ENCODE measurements around the gene SERPINA1. TPM values are rescaled to one million over a fixed set of nuclear protein-coding genes. Genes with fewer than 3 reads are reported as not detected.

The SERPINA1 gene
- total and polyA plus RNA-seq, 2 of the 13 experiments (the other 11 are each of a cell fraction or from before 2014, with no cell fraction given) = 3,266 to 11,015 TPM

DNA sequence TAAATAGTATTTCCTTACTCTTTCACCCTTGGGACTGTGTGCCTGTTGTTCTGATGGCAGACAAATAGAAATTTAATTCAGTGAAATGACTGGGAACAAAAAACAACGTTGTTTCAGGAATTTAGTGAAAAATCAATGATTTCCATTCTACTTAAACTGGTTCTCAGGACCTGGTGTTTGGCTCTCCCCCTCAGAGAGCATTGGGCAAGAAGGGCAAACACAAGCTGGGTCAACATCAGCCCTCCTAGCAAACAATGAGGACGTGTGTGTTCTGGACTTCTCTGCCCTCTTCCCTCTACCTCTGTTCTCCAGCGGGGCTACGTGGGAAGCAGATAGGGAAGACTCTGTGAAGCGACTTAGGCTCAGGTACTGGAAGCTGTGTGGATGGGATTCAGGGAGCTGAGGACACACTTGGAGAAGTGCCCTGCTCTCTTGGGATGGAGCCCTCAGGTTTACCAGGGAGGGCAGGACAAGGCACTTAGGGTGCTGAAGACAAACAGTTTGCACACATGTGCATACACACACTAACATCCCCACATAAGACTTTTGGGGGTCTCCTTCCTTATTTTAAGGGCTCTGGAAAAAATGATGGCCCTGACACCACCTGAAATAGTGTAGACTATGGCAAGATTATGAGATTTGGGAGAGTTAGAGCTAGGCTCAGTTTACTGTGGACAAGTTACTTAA, 7.6 kb upstream of the SERPINA1 start (continued):
- TF ChIP-seq, protein P1, sequence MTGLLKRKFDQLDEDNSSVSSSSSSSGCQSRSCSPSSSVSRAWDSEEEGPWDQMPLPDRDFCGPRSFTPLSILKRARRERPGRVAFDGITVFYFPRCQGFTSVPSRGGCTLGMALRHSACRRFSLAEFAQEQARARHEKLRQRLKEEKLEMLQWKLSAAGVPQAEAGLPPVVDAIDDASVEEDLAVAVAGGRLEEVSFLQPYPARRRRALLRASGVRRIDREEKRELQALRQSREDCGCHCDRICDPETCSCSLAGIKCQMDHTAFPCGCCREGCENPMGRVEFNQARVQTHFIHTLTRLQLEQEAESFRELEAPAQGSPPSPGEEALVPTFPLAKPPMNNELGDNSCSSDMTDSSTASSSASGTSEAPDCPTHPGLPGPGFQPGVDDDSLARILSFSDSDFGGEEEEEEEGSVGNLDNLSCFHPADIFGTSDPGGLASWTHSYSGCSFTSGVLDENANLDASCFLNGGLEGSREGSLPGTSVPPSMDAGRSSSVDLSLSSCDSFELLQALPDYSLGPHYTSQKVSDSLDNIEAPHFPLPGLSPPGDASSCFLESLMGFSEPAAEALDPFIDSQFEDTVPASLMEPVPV (CRISPR knock-in tag; IDR thresholded peaks at IDR 0.05) = peak; percentile 72; the same call in 1 of the 2 replicates
- TF ChIP-seq MIXL1 (CRISPR knock-in tag; IDR thresholded peaks at IDR 0.05) (peak; percentile 91), ZBTB21 (CRISPR knock-in tag; IDR thresholded peaks at IDR 0.05) (no peak), HNF4G (IDR thresholded peaks at IDR 0.05; ENCODE audit: borderline replicate concordance, low read depth, low read length) (peak; percentile 80; the same call in 1 of the 2 replicates), HNF4G (CRISPR knock-in tag; IDR thresholded peaks at IDR 0.05; ENCODE audit: borderline replicate concordance, low read depth) (peak; percentile 74; the same call in 1 of the 2 replicates), REXO4 (CRISPR knock-in tag; IDR thresholded peaks at IDR 0.05; ENCODE audit: borderline replicate concordance) (no peak), ZNF468 (CRISPR knock-in tag; IDR thresholded peaks at IDR 0.05) (no peak), ZNF790 (CRISPR knock-in tag; IDR thresholded peaks at IDR 0.05; ENCODE audit: borderline replicate concordance) (peak; percentile 51; the same call in 1 of the 2 replicates), RFXANK (CRISPR knock-in tag; IDR thresholded peaks at IDR 0.05) (no peak), KDM5B (CRISPR knock-in tag; IDR thresholded peaks at IDR 0.05; ENCODE audit: borderline replicate concordance) (no peak), DMAP1 (CRISPR knock-in tag; IDR thresholded peaks at IDR 0.05) (peak; percentile 66; the same call in 1 of the 2 replicates), ZNF652 (CRISPR knock-in tag; IDR thresholded peaks at IDR 0.05; ENCODE audit: borderline replicate concordance, low read depth) (peak; percentile 68; the same call in 1 of the 2 replicates), ZNF124 (CRISPR knock-in tag; IDR thresholded peaks at IDR 0.05) (peak; percentile 84), ONECUT2 (CRISPR knock-in tag; IDR thresholded peaks at IDR 0.05) (peak; percentile 97), MAZ (IDR thresholded peaks at IDR 0.05; ENCODE audit: borderline replicate concordance, low read depth, low read length) (peak; percentile 27; the same call in 1 of the 2 replicates), MAZ (CRISPR knock-in tag; IDR thresholded peaks at IDR 0.05; ENCODE audit: low read depth) (peak; percentile 77), ZIK1 (CRISPR knock-in tag; IDR thresholded peaks at IDR 0.05; ENCODE audit: borderline replicate concordance, low read depth) (no peak), CBX2 (IDR thresholded peaks at IDR 0.05; ENCODE audit: low read depth, low read length) (no peak), CBX2 (CRISPR knock-in tag; IDR thresholded peaks at IDR 0.05; ENCODE audit: low read depth) (no peak), DPF2 (CRISPR knock-in tag; IDR thresholded peaks at IDR 0.05; ENCODE audit: borderline replicate concordance, low read depth) (peak; percentile 100), HNF4A (CRISPR knock-in tag; IDR thresholded peaks at IDR 0.05) (peak; percentile 88)
- TF ChIP-seq, protein P2, sequence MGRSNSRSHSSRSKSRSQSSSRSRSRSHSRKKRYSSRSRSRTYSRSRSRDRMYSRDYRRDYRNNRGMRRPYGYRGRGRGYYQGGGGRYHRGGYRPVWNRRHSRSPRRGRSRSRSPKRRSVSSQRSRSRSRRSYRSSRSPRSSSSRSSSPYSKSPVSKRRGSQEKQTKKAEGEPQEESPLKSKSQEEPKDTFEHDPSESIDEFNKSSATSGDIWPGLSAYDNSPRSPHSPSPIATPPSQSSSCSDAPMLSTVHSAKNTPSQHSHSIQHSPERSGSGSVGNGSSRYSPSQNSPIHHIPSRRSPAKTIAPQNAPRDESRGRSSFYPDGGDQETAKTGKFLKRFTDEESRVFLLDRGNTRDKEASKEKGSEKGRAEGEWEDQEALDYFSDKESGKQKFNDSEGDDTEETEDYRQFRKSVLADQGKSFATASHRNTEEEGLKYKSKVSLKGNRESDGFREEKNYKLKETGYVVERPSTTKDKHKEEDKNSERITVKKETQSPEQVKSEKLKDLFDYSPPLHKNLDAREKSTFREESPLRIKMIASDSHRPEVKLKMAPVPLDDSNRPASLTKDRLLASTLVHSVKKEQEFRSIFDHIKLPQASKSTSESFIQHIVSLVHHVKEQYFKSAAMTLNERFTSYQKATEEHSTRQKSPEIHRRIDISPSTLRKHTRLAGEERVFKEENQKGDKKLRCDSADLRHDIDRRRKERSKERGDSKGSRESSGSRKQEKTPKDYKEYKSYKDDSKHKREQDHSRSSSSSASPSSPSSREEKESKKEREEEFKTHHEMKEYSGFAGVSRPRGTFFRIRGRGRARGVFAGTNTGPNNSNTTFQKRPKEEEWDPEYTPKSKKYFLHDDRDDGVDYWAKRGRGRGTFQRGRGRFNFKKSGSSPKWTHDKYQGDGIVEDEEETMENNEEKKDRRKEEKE (IDR thresholded peaks at IDR 0.05) = no peak
- TF ChIP-seq, protein P3, sequence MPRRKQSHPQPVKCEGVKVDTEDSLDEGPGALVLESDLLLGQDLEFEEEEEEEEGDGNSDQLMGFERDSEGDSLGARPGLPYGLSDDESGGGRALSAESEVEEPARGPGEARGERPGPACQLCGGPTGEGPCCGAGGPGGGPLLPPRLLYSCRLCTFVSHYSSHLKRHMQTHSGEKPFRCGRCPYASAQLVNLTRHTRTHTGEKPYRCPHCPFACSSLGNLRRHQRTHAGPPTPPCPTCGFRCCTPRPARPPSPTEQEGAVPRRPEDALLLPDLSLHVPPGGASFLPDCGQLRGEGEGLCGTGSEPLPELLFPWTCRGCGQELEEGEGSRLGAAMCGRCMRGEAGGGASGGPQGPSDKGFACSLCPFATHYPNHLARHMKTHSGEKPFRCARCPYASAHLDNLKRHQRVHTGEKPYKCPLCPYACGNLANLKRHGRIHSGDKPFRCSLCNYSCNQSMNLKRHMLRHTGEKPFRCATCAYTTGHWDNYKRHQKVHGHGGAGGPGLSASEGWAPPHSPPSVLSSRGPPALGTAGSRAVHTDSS (CRISPR knock-in tag; conservative IDR thresholded peaks at IDR 0.05) = no peak
- TF ChIP-seq, protein P4, sequence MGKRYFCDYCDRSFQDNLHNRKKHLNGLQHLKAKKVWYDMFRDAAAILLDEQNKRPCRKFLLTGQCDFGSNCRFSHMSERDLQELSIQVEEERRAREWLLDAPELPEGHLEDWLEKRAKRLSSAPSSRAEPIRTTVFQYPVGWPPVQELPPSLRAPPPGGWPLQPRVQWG (CRISPR knock-in tag; IDR thresholded peaks at IDR 0.05; ENCODE audit: borderline replicate concordance, low read depth) = no peak
- TF ChIP-seq, protein P5, sequence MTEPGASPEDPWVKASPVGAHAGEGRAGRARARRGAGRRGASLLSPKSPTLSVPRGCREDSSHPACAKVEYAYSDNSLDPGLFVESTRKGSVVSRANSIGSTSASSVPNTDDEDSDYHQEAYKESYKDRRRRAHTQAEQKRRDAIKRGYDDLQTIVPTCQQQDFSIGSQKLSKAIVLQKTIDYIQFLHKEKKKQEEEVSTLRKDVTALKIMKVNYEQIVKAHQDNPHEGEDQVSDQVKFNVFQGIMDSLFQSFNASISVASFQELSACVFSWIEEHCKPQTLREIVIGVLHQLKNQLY (CRISPR knock-in tag; IDR thresholded peaks at IDR 0.05) = peak; percentile 79; the same call in 1 of the 2 replicates
